T follicular helper cell (primary cell): ENCODE measurements around the gene CHTF18.
A peak's percentile ranks its signal among the peaks of the same experiment; 100 is the strongest.
"Not testable (repeated sequence)": the region's sequence is repeated elsewhere in the genome, so short reads cannot be mapped to it uniquely, and the experiment has no call there.

ENCODE experiments used
- DNase-seq: peaks from one replicate; pipeline ENCODE4 v3.0.0-alpha.2; 2020; ENCODE audit warnings: low read depth
- total RNA-seq, 2 experiments: gene quantifications; one replicate each; lab custom pipeline; 2026; lab: John Stamatoyannopoulos, UW

The CHTF18 gene
- 31.7 to 45.0 reads per million in 2 experiments for total RNA-seq

DNA sequence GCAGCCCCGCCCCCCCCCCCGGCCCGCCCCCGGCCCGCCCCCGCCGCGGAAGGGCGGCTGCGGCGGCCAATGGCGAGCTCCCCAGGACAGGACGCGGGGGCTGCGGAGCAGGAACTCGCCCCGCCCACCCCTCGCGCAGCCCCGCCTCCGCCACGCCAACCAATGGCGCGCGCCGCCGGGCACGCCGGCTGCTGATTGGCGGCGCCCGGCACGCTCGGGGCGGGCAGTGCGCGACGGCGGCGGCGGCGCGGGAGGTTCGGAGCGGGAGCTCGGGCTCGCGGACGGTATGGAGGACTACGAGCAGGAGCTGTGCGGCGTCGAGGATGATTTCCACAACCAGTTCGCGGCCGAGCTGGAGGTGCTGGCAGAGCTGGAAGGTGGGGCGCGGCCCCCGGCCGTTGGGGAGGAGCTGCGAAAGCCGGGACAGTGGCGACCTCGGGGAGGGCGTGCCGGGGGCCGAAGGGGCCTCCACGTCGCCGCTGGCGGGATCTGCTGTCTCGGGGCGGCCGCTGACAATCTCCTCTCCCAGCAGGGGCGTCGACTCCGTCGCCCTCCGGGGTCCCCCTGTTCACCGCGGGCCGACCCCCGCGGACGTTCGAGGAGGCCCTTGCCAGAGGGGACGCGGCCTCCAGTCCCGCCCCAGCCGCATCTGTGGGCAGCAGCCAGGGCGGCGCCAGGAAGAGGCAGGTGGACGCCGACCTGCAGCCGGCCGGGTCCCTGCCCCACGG lies at the start of gene CHTF18:
Gene CHTF18, plus strand, starts transcription at position 222 of the 728 bp plus-strand sequence. Its CDS starts 65 bp downstream, at position 287.
- DNase-seq = peak; percentile 92

DNA sequence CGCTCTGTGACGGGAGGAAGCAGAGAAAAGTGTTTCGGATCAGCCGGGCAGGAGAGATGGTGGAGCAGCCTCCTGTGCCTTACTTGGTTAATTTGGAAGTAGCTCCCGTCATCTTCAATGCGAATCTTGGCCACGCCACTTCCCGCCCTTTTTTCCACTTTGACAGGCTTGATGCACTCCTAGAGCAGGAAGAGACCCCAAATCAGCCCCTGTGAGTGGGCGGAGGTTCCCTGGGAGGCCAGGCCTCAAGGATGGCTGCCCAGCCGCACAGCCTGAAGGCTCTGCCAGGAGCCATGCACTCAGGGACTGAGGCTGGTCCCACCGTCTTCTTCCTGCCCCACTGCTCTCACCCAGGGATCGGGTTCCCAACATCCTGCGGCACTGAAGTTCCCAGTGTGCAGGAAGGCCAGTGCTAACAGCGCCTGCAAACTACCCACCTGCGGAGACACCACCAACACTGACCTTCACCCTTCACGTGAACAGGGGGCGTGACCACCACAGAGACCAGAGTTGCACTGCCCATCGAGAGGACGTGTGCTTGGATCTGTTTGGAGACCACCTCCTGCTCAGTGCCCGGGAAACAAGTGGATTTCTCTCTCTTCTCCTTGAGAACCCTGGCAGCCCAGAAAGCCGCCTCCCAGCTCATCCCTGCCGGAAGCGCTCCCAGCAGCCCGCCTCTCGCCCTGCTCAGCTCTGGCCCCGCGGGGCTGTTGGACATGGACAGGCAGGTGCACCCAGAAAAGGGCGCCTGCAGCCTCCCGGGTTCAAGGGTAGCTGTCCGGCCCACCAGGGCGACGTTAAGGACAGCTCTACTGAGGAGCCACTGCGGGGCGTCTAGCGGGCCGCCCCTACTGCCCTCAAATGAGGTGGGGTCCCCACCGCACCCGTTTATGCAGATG lies 48.6 kb upstream of the CHTF18 start:
- no peak for DNase-seq

DNA sequence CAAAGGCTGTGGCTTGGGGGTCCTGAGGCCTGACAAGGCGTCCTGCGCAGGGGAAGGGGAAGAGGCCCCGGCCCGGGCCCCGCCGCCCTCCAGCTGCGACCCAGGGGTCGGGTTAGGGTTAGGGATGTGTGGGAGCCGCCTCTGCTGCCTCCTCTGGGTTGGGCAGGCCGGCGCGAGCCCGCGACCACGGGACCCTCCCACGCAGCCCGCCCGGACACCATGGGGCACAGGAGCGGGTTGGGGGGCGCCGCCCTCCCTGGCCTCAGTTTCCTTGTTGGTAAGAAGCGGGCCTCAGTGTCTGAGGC lies 48.0 kb upstream of the CHTF18 start:
- DNase-seq = no peak

DNA sequence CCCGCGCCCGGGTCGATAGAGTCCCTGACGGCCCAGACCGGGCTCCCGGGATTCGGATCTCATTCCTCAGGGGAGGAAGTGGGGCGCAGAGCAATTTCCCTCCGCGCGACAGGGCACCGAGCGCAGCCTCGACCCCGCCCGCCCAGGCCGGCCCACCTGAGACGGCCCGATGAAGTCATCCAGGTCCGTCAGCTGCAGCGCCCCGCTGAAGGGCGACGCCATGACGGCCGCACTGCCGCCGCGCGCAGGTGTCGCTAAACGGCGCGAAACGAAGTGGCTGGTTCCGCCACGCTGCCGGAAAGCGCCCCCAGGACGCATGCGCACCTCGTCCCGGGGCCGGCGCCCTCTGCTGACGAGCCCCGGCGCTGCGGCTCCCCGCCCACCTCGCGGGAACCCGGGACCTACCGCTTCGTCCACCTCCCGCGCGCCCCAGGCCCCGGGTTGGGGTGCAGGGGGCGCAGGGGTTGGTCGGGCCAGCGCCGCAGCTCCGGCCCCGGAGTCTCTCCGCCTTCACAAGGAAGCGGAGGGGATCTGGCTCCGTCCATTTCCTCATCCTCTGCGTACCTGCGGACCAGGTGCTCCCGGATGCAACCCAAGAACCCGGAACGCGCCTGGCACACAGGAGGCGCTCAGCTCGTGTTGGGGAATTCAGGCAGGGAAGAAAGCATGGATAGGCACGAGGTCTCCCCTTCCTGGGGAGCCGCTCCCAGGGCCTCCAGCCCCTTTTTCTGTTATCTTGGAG lies 47.5 kb upstream of the CHTF18 start, which contains the start of gene CIAO3:
Gene CIAO3, minus strand, starts transcription at position 234 of the 742 bp plus-strand sequence. Its CDS starts 12 bp downstream, at position 222.
- DNase-seq = peak; percentile 86

DNA sequence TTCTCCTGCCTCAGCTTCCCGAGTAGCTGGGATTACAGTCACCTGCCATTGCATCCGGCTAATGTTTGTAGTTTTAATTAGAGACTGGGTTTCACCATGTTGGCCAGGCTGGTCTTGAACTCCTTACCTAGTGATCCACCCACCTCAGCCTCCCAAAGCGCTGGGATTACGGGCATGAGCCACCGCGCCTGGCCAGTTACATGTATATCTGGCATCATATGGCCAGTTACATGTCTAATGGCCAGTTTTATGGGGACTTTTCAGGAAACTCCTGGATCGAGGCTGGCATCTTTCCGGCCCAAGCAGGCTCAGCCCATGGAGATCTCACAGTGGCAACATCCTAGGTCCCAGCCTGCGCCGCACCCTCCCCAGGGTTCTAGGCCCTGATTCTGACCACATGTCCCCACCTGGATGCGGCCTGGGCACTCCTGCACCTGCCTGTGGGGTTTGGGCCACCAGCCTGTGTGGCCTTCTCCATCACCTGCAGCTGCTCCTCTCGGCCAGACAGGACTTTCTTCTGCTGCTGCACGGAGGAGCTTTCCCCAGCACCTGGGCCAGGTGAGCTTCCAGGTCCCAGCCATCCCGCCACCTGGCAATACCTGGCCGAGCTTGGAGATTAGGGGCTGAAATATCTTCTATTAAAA lies 46.3 kb upstream of the CHTF18 start:
- no peak for DNase-seq

DNA sequence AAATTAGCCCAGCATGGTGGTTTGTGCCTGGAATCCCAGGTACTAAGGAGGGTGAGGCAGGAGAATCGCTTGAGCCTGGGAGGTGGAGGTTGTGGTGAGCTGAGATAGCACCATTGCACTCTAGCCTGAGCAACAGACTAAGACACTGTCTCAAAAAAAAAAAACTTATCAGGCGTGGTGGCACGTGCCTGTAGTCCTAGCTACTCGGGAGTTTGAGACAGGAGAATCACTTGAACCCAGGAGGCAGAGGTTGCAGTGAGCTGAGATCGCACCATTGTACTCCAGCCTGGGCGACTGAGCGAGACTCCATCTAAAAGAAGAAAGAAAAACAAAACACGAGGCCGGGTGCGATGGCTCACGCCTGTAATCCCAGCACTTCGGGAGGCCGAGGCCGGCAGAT lies 45.5 kb upstream of the CHTF18 start:
- not testable (repeated sequence) for DNase-seq

DNA sequence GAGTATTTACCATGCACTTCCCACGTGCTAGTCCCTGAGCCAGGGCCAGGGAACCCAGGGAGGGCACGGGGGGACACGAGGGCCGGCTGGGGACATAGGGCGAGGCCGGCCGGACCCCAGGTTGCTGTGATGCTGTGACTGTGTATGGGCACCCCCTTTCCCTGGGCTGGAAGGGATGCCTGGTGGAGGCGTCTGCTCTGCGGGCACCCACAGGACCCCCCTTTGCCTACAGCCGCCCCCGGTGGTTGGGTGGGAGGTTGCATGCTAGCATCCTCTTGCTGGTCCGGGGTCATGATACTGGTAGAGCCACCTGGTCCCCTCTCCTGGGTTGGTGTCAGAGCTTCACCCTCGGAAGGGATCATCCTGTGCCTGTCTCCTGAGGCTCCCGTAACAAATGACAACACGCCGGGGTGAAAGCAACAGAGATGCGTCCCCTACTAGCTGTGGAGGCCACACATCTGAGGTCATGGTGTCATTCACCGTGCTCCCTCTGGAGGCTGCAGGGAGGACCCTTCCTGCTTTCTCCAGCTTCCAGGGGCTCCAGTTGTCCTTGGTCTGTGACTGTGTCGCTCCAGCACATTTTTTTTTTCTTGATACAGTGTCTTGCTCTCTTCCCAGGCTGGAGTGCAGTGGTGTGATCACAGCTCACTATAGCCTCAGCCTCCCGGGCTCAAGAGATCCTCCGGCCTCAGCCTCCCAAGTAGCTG lies 44.5 kb upstream of the CHTF18 start:
- DNase-seq = no peak

DNA sequence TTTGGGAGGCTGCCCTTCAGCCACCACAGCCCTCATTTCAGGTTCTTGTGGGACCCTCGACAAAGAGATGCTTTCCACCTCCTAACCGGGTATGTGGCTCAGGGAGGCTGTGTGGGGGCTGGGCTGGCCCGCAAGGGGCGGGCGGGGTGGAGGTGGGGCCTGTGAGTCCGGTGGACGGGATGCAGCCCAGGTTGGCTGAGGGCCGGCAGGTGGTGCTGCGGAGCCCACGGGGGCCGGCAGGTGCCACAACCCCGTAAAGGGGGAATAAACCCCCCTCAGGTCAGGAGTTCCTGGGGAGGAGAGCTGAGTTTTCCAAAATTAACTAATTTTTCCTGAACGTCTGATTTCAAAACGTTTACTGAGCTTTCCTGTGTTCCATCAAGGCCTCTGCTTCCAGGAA lies 42.7 kb upstream of the CHTF18 start:
- DNase-seq = no peak

DNA sequence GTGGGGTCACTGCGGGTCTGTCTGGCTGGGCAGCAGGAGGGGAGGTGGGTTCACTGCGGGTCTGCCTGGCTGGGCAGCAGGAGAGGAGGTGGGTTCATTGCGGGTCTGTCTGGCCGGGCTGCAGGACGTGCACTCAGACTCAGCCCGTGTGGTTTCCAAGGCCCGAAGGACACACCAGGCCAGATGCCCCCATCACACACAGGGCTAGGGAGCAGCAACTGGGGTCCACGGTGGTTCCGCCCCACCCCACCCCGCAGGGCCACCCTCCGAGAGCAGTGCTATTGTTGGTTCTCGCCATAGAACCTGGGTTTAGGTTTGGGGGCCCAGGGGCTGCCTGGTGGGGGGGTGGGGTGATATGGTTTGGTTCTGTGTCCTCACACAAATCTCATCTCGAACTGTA lies 41.8 kb upstream of the CHTF18 start:
- no peak for DNase-seq

DNA sequence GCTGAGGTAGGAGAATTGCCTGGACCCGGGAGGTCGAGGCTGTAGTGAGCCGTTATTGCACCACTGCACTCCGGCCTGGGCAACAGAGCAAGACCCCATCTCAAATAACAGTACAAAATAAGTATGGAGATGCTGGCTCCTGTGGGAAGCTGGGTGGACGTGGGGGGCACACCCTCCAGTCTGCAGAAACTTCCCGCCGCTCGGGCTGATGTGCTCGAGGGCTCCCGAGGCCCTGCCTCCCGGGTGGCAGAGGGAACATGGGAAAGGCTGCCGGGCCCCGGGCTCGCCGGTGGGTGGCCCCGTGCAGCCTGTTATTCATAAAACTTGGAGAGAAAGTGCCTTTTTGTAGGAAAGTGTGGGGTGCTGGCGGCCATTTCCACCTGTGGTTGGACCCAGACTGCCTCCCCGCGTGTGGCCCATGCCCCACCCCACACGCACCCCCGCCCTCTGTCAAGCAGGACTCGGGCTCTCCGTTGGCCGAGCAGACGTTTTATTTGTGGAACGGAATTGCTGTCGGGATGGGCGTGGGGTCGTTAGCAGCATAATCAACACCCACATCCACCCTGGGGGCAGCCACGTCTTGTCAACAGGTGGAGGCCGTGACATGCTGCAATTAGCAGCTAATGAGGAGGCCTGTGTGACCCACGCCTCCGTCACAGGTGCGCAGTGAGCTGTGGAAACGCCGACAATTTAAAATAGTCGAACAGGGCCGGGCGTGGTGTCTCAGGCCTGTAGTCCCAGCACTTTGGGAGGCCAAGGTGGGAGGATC lies 40.3 kb upstream of the CHTF18 start:
- DNase-seq = no peak

DNA sequence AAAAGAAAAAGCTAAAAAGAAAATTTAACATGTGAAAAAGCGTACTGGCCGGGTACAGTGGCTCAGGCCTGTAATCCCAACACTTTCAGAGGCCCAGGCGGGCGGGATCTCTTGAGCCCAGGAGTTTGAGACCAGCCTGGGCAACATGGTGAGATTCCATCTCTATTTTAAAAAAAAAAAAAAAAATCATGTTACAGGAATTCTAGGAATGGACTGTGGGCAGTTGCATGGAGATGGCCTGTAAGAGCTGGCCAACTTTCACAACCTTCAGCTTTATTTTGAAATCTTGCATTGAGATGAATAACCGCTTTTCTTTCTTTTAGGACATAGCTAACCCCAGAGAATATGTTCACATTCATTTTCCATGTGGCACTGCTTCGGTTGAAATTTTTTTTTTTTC lies 39.4 kb upstream of the CHTF18 start:
- DNase-seq = no peak

DNA sequence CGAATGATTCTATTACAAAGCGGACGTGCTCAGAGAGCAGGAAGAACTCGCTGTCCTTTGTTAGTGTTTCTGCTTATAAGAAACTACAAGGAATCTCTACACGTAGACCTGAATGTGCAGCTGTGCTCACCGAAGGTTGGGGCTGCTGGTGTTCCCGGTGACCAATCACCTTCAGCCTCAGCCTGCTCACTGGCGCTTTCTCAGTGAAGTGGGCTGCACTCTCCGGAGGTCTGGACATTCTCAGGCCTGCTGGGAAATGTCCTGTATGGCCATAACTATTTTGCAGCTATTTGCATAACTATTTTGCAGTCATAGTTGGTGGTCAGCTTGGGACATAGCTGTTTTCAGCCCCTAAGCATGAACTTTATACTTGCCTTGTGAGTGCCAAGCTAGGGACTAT lies 37.9 kb upstream of the CHTF18 start:
- no peak for DNase-seq

DNA sequence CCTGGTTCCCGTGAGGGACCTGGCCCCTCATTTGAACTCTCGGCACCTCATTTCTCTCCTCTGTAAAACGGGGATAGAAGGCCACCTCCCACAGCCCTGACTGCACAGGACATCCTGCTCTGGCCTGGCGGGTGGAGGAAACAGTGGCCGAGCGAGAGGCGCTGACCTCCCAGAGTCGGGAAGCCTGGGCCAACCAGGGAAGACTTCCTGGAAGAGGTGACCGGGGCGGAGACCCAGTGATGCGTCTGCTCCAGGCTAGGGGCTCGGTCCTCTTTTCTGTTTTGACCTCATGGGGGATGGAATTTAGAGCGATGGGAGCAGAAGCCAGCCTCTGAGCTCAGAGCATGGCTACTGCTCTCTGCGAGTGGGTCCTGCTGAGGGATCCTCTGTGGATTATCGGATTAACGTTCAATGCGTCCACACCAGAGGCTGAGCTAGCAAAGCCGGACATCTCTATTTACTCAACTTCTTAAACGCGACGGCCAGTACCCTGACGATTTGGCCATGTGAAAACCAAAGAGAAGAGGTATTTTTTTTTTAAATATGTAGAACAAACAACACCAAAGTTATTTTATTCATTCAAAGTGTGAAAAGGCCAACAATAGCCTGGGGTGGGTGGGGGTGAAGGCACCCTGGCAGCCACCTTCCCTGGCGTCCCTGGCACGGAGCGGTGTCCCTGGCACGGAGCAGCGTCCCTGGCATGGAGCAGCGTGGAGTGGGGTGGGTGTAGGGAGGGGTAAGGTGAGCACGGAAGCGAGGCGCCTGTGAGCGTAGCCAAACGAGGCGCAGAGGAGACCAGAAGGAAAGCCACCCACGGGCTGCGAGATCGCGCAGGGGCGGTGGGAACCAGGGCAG lies 37.0 kb upstream of the CHTF18 start:
- no peak for DNase-seq

DNA sequence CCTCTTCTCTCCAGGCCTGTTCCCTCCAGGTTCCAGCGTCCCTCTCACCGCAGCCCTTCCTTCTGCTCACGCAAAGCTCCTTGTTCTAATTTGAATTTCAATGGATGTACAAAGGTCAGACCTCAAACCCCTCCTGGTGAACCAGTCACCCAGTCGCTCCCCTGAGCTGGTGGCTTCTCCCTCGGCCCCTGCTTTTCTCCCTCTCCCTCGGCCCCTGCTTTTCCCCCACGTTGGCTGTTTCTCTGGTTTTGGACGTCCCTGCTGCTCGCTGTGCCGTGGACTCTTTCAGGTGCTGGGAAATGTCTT lies 36.5 kb upstream of the CHTF18 start:
- DNase-seq = no peak

DNA sequence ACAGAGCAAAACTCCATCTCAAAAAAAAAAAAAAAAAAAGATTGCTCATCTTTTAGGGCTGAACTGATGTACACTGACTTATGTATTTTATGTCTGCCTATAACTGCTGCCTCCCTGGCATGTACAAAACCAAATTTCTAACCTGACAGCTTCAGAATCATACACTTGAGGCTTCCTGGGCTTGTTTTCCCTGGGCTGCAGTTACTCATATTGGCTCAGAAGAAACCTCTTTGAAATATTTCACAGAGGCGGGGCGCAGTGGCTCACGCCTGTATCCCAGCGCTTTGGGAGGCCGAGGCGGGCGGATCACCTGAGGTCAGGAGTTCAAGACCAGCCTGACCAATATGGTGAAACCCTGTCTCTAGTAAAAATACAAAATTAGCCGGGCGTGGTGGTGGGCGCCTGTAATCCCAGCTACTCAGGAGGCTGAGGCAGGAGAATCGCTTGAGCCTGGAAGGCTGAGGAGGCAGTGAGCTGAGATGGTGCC lies 34.3 kb upstream of the CHTF18 start:
- DNase-seq = not testable (repeated sequence)

DNA sequence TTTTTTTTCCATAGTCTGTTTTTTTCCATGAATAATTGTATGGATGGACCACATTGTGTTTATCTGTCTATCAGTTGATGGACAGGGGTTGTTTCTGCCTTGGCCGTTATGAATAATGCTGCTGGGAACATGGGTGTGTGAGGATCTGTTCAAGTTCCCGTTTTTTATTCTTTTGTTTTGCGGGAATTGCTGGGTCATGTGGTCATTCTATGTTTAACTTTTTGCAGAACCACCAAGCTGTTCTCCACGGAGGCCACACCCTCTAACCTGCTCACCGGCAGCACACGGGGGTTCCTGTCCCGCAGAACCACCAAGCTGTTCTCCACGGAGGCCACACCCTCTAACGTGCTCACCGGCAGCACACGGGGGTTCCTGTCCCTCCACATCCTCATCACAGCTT lies 33.8 kb upstream of the CHTF18 start:
- DNase-seq = no peak

DNA sequence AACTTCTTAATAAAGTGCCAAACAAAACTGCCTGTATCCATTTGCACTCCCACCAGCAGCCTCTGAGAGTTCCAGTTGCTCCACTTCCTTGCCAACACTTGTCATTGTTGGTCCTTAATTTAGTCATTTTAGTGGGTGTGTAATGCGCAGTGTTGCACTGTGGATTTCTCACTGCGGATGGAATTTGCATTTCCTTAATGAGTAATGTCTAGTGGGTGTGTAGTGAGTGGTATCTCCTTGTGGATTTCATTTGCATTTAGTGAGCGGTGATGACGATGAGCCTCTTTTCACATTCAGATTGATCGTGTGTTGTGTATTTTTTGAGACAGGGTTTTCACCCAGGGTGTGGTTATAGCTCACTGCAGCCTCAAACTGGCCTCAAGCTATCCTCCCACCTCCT lies 32.0 kb upstream of the CHTF18 start:
- no peak for DNase-seq

DNA sequence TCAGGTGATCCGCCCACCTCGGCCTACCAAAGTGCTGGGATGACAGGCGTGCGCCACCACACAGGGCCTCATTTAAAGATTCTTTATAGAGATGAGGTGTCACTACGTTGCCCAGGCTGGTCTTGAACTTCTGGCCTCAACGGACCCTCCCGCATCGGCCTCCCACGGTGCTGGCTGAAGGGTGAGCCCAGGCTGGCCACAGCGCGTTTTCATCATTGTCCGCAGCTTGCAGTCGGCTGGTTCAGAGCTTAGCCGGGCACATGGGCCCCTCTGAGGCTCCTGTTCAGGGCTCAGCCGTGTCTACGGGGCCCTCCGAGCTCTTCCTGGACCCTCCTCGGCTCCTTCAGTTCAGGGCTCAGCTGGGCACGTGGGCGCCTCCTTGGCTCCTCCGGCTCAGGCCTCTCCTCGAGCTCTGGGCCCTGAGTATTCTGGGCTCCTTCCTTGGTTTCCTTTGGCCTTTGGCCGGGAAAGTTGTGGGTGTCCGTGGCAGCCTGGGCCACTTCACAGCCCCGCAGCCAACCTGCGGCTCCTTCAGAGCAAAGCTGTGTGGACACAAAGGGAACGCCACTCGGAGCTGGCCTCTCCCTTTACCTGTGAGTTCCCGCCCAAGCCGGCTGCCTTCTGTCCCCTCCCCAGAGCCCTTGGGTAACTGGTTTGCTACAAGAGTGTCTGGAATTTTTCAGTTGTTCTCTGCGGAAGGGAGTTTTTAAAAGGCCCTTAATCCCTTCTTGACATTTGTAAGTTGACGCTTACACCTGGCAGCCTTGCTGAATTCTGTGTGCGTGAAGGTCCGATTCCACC lies 29.1 kb upstream of the CHTF18 start:
- DNase-seq = no peak

DNA sequence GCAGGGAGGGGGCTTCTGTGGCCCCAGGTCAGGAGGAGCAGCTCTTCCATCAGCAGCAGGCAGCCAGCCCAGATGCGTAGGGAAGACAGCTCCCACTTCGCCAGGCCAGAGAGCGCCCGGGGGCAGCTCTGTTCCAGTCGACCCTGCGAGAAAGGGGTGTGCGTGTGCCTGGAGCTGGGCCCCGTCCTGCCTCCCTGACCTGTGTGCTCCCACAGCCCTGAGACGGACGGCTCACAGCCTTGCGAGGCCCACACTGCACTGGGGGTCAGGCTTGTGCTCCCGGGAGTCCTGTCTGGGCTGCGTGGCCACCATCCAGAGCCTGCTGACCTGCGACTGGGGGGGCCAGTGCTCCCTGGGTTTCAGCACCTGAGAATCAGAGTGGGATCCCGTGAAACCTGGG lies 28.4 kb upstream of the CHTF18 start:
- no peak for DNase-seq
